Left ventricle myocardium inferior (tissue), 1 donor: Measurements from ENCODE around the gene CCR5. TPM values are rescaled to one million over a fixed set of nuclear protein-coding genes. Genes with fewer than 3 reads are reported as not detected.

Experiments
- DNase-seq: peaks from one replicate; pipeline ENCODE4 v3.0.0-alpha.2; 2020
- H3K27ac ChIP-seq: fragments of 200-600 bp; replicated peaks from 2 replicates; pipeline ENCODE4 v1.8.0; 2021
- H3K27me3 ChIP-seq: fragments of 200-600 bp; 2 replicates; pipeline ENCODE4 v1.8.0; 2021; ENCODE audit warnings: low read depth
- H3K36me3 ChIP-seq: fragments of 200-600 bp; 2 replicates; pipeline ENCODE4 v1.8.0; 2021
- H3K4me1 ChIP-seq: fragments of 200-600 bp; 2 replicates; pipeline ENCODE4 v1.8.0; 2021
- H3K4me3 ChIP-seq: fragments of 200-600 bp; 2 replicates; pipeline ENCODE4 v1.8.0; 2021; ENCODE audit warnings: mild to moderate bottlenecking, moderate library complexity
- H3K9me3 ChIP-seq: fragments of 200-600 bp; replicated peaks from 2 replicates; pipeline ENCODE4 v1.8.0; 2021
- CTCF ChIP-seq: fragments of 200-600 bp; IDR thresholded peaks from 2 replicates; pipeline ENCODE4 v1.8.0; 2021; ENCODE audit warnings: antibody characterized with exemption, mild to moderate bottlenecking, borderline replicate concordance
- intact Hi-C: fragments of 100-400 bp; cut with micrococcal nuclease; formaldehyde crosslinking; loops from one replicate; pipeline ENCODE4 v1.11.0; 2022
- total RNA-seq: library from RNA; stranded (reverse); fragmentation: NEBNext Ultra II Directional; extraction: Animal tissue kit (Norgen Biotek cat#: 25700); gene quantifications from one replicate; pipeline ENCODE4 v1.2.1, GENCODE V29; 2021
- donor health status: DM: no; HTN: yes; CAD: no; lungs with severe emphysema.

Gene CCR5
- total RNA-seq, 1 donor from 2014 or later = 0.22 TPM

GRCh38 chr3:46334741-46335478, 35.8 kb upstream of the CCR5 start:
- no peak for DNase-seq
- no peaks in the 10 kb centered on the region for H3K27me3 ChIP-seq
- no peak for TF ChIP-seq CTCF
- peaks cover 18% of the 10 kb centered on the region for H3K9me3 ChIP-seq
- H3K36me3 ChIP-seq = no peaks in the 10 kb centered on the region
- no peaks in the 10 kb centered on the region for H3K4me1 ChIP-seq
- no peak overlapping the region for H3K4me3 ChIP-seq
- intact Hi-C loops = no loop called here
- no peak overlapping the region for H3K27ac ChIP-seq

GRCh38 chr3:46335541-46335940, 35.2 kb upstream of the CCR5 start:
- intact Hi-C loops = no loop called here
- Histone ChIP-seq H3K4me3 (no peak overlapping the region), H3K27ac (no peak overlapping the region), H3K27me3 (no peaks in the 10 kb centered on the region), H3K9me3 (peaks cover 23% of the 10 kb centered on the region), H3K4me1 (no peaks in the 10 kb centered on the region), H3K36me3 (no peaks in the 10 kb centered on the region)
- TF ChIP-seq CTCF = no peak
- DNase-seq = no peak

GRCh38 chr3:46337911-46338310, 32.8 kb upstream of the CCR5 start:
- no peaks in the 10 kb centered on the region for H3K36me3 ChIP-seq
- no peaks in the 10 kb centered on the region for H3K4me1 ChIP-seq
- no peak for DNase-seq
- peaks cover 23% of the 10 kb centered on the region for H3K9me3 ChIP-seq
- H3K27ac ChIP-seq = no peak overlapping the region
- H3K27me3 ChIP-seq = no peaks in the 10 kb centered on the region
- TF ChIP-seq CTCF = no peak
- no peak overlapping the region for H3K4me3 ChIP-seq
- intact Hi-C loops = no loop called here

GRCh38 chr3:46338840-46339239, 31.9 kb upstream of the CCR5 start:
- DNase-seq = no peak
- Histone ChIP-seq H3K36me3 (no peaks in the 10 kb centered on the region), H3K4me1 (no peaks in the 10 kb centered on the region), H3K9me3 (peaks cover 23% of the 10 kb centered on the region), H3K27me3 (no peaks in the 10 kb centered on the region), H3K27ac (no peak overlapping the region), H3K4me3 (no peak overlapping the region)
- TF ChIP-seq CTCF = no peak
- intact Hi-C loops = no loop called here

- TF ChIP-seq CTCF = no peak
- H3K36me3 ChIP-seq = no peaks in the 10 kb centered on the region
- H3K27ac ChIP-seq = no peak overlapping the region
- H3K4me3 ChIP-seq = no peak overlapping the region
- peaks cover 9% of the 10 kb centered on the region for H3K9me3 ChIP-seq
- H3K27me3 ChIP-seq = peaks cover 8% of the 10 kb centered on the region
- DNase-seq = no peak
- intact Hi-C loops = no loop called here
- no peaks in the 10 kb centered on the region for H3K4me1 ChIP-seq
These were observed 26.3 kb upstream of the CCR5 start for GRCh38 chr3:46344476-46344875.
